Measurements from ENCODE around the gene FSCN2.

FSCN2 gene

GRCh38 chr17:81527591-81528383 lies at the start of gene FSCN2:
TSS of gene FSCN2 (plus strand) at chr17:81528377. CDS start at chr17:81528532, 155 bp downstream.
- DNase-seq (ENCODE audit: low read depth), result no peak

DNA sequence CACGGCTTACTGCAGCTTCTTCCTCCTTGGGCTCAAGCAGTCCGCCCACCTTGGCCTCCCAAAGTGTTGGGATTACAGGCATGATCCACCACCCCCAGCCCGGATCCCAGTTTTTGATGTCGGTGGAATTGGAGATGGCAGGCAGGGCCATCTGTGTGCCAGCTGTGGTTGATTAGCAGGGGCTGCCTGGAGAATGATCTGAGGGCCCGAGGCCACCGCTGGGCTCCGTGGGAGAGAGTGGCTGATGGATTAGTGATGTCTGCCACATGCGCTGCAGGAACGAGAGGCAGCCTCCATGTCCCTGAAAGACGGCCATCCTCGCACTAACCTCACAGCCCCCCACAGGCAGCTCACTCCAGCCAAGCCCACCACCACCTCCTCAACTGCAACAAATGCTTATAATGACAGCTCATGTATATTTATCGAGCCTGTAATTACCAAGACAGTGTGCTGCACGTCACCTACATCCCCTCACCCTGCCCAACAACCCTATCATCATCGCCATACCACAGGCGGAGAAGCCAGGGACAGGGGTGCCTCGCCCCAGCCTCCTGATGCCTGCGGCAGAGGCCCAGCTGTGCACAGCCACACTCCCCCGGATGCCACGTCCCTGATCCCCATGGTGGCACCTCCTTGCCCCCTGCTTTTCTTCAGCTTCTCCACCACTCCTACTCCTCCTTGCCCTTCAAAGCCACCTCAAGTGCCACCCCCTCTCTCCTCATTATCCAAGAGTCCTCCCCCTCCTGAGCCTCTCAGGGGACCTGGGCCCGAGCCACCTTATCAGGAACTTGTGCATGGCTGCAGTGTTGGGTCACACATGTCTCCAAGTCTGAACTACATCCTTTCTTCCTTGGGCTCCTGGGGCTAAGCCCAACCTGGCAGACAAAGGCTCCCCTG lies 48.8 kb upstream of the FSCN2 start:
- no peak for DNase-seq (ENCODE audit: low read depth)

DNA sequence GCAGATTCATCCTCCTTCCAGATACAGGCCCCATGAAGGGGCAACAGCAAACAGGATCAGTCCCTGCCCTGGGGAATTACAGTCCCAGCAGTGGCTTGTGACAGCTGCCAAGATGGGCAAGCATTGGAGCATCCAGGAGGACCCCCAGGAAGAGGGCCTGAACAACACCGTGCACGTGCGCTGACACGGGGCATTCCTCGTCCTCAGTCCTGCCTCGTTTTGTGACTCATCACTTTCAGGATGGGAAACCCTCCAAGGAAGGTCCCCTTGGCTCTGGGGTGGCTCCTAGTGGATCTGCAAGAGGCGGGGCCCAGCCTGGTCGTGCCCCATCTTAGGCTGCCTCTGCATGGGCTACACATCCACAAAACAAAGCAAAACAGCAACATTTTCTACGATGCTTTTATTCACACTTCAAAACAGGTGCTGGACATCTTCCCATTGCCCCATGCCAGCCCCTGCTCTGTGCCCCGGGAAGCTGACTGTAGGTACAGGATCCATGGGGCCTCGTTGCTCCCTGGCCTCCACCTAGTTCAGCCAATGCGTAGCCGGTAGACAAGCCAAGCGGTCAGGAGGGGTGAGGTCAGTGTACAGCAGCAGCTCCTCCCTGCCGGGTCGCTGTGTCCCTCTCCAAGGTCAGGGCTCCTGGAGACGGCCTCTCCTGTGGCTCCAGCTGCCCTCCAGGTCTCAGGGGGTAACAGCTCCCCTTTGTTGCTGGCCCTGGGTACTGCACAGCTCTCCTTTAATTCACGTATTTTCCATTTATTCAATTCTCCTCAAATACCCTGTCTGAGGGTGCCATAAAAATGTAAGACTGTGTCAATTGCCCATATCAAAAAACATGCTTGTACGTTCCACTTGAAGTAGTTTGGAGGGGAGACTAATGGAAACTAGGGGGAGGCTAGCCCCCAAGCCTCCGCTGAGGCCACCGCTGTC lies 47.8 kb upstream of the FSCN2 start:
- DNase-seq (ENCODE audit: low read depth), result no peak

DNA sequence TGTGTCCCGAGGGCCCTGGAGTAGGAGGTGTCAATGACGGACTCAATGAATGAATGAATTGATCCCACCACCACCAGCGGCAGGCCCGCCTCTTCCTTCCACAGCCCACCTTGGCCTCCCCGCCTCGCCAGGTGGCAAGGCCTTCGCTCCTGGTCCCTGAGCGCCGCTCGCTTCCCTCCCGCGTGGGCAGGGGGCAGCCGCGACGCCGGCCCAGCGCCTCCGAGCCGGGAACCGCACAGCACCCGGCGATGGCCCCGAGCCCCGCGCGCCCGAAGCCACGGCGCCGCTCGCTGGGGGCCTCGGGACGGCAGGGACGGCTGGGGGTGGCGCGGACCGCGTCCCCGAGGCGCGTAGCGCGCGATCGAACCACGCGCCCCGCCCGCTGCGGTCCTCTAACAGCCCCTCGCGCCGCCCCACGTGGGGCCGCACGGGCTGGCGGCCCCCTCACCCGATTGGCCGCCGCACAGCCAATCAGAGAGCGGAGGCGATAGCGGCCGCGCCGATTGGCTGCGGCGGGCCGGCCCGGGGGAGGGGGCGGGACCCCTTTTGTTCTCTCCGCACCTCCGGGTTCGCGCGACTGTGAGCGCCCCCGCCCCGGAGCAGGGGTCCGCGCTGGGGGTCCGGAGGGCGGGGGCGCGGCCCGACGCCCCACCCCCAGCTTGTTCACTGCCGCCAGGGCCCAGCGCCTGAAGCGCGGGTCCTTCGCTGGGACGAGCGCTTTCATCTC lies 46.9 kb upstream of the FSCN2 start:
- DNase-seq (ENCODE audit: low read depth), result no peak

DNA sequence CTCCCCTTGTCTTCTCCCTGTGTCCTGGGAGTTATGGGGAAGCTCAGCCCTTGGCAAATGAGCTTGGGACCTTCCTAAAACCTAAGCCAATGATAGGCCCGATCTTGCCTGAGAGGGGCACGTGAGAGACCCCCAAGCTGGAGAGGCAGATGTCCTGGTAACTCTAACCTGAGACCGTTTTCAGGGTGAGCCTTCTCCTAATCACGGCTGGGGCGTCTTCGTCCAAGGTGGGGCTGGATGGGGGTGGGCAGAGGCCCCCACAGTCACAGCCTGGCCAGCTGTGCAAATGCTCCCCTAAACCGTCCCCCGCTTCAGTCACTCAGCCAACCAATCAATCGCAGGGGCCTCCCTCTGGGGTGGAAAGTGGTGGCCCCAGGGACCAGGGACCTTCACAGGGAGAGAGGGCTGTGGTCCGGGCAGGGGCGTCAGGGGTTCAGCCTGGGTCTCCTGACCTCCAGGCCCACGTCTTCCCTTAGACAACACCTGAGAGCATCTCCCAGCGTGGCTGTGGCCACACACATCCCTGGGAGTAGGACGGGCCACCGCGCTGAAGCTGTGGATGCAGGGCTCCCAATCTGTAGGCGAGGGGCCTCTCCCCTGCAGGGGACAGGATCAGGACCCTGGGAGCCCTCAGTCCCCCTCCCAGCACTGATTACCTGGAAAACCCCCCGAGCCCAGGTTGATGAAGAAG lies 46.2 kb upstream of the FSCN2 start:
- no peak for DNase-seq (ENCODE audit: low read depth)

GRCh38 chr17:81482673-81483072 lies 45.5 kb upstream of the FSCN2 start:
- DNase-seq (ENCODE audit: low read depth), result no peak

DNA sequence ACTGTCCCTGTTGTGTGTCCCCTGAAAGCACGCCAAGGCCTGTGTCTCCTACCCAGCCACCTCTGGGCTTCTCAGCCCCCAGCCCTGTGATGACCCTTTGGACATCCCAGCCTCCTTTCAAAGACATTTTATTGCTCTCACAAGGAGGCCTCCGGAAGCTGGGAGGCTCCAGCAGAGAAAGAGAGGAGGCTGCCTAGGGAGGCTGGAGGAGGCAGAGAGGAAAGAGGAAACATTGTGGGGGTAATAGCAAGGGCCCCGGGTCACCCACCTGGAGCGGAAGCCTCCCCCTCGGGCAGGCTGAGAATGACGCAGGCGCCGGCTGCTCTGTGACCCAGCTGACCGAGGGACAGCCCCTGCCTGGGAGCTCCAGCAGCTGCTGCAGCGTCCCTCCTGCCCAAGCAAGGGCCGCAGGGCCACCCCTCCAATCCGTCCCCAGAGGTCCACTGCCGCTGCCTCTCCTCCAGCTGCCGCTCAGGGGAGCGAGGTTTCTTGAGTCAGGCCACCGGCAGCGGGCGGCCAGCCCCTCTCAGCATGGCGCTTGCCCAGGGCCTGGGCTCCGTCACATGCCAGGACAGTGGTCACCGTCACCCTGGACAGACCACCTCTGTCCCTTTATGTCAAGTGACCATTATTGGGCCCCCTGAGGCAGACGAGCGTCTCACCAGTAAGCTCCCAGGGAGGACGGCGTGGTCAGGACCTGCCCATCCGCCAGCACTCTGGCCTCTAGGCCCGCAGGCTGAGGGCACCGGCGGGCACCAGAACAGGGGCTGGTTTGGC lies 44.9 kb upstream of the FSCN2 start:
- DNase-seq (ENCODE audit: low read depth), result no peak

DNA sequence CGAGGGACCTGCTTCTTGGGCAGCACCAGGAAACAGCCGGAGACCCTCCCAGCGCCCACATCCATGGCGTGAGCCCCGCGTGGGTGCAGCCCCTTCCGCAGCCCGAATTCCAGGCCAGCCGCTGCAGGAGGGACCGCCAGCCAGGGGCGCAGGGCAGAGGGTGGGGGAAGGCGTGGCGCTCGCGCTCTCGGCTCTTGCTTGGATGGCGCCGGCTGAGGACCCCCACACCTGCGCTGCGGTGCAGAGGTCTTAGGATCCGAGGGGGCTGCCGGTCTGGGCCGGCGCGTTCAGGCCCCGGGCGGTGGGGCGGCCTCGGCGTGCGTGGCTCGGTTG lies 44.3 kb upstream of the FSCN2 start:
- DNase-seq (ENCODE audit: low read depth), result no peak

DNA sequence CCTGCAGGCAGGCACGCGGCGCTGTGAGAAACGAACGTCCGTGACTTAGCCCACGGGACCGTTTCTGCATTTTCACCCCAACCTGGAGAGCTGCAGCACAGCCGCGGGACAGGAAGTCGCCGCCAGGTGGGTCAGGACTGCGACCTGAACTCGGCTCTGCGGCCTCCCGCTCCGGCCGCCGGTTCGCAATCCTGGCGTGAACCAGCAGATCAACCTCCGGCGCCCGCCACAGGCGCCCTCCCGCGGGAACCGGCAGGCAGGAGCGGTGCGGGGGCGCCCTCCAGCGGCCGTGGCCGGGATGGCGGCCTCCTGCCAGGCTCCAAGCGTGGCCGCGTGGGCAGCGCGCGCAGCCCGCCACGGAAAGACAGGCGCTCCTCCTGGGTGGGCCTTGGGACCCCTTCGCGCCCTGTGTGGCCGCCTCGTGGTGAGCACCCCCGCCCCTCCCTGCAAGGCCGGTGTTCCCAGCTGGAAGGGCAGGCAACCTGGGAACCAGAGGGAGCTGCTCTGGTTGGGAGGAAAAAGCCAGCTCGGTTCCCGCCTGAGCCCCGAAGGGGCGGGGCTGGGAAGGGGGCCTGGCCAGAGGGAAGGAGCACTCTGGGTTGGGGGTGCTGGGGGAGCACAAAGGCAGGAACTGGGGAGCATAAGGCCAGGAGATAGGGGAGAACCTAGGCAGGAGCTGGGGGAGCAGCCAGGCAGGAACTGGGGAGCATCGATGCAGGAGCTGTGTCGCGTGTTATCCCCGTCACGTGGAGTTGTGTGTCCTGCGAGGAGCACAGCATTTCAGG lies 43.8 kb upstream of the FSCN2 start:
- peak; percentile 93 for DNase-seq (ENCODE audit: low read depth)

DNA sequence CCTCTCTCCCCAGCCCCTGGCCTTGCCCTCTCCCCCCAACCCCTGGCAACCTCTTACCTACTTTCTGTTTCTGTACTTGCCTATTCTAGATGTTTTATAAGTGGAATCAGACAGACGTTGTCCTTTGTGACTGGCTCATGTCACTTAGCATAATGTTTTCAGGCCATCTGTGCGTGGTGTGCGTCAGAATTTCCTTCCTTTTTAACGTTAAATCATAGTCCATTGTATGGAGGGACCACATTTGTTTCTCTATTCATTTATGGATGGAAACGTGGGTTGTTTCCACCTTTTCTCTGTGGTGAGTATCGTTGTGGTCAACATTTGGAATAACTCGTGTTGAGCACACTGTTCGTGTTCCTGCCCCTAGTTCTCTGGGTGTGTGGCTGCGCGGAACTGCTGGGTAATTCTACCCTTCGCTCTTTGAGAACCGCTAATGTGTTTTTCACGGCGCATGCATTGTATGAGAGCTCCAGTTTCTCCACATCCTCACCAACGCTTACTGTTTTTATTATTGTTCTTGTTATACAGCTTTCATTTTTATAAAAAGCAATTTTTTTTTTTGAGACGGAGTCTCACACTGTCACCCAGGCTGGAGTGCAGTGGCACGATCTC lies 41.9 kb upstream of the FSCN2 start:
- DNase-seq (ENCODE audit: low read depth), result no peak

GRCh38 chr17:81487089-81487486 lies 41.1 kb upstream of the FSCN2 start:
- DNase-seq (ENCODE audit: low read depth), result no peak

GRCh38 chr17:81487487-81488275 lies 40.5 kb upstream of the FSCN2 start:
- peak; percentile 70 for DNase-seq (ENCODE audit: low read depth)

DNA sequence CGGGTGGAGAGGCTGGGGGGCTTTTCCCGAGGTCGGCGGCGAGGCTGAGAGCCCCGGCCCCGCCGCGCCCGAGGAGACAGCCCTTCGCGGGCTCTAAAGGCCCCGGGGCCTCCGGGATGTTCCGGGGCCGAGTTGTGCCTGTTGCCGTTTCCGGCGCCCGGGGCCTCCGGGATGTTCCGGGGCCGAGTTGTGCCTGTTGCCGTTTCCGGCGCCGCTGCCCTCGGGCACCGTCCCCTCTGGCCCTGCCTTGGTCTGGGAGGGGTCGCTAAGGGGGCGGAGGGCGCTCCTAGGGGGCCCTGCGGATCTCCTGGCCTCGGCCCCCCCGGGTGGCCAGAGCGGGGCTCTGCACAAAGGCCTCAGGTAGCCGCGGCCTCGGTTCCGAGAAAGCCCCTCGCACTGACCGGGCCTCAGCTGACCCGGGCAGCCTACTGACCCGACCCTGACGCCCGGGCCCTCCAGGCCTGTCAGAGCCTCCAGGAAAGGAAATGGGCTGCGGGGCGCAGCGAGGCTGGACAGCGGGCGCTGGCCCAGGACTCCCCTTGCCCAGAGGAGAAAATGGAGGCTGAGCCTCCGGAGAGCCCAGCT lies 39.8 kb upstream of the FSCN2 start:
- no peak for DNase-seq (ENCODE audit: low read depth)

GRCh38 chr17:81489012-81489997 lies 38.9 kb upstream of the FSCN2 start:
- no peak for DNase-seq (ENCODE audit: low read depth)

- no peak for DNase-seq (ENCODE audit: low read depth)
Measured at GRCh38 chr17:81489998-81490992, 37.9 kb upstream of the FSCN2 start.

Data from stimulated activated CD8-positive, alpha-beta memory T cell treated with anti-CD3 and anti-CD28 coated beads, Interleukin-15, amount 100 ng/mL, for 24 hours (primary cell).